Measurements from ENCODE around the gene ERC2.

GRCh38 chr3:55571216-55571813 lies 897.0 kb downstream of the ERC2 start:
- no peak for TF ChIP-seq CTCF (conservative IDR thresholded peaks at IDR 0.05; ENCODE audit: low read length)
- TF ChIP-seq EZH2phosphoT487 (IDR thresholded peaks at IDR 0.05; ENCODE audit: borderline replicate concordance, low read depth, low read length): no peak

Data from OCI-LY7 (cell line).